Measurements from ENCODE around the gene HCRT.
A peak's percentile ranks its signal among the peaks of the same experiment; 100 is the strongest.

The HCRT gene

DNA sequence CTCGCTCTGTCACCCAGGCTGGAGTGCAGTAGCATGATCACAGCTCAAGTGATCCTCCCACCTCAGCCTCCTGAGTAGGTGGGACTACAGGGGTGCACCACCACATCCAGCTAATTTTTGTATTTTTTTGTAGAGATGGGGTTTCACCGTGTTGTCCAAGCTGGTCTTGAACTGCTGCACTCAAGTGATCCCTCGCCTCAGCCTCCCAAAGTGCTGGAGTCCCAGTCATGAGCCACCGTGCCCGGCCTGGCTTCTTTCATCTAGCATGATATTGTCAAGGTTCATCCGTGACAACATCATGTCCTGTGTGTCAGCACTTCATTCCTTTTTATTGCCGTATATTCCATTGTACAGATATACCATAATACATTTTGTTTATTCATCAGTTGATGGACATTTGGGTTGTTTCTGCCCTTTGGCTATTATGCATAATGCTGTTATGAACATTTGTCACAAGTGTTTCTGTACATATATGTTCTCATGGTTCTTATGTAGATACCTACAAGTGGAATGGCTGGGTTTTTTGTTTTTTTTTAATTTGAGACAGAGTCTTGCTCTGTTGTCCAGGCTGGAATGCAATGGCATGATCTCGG lies 12.4 kb upstream of the HCRT start:
- TF ChIP-seq, protein P1, sequence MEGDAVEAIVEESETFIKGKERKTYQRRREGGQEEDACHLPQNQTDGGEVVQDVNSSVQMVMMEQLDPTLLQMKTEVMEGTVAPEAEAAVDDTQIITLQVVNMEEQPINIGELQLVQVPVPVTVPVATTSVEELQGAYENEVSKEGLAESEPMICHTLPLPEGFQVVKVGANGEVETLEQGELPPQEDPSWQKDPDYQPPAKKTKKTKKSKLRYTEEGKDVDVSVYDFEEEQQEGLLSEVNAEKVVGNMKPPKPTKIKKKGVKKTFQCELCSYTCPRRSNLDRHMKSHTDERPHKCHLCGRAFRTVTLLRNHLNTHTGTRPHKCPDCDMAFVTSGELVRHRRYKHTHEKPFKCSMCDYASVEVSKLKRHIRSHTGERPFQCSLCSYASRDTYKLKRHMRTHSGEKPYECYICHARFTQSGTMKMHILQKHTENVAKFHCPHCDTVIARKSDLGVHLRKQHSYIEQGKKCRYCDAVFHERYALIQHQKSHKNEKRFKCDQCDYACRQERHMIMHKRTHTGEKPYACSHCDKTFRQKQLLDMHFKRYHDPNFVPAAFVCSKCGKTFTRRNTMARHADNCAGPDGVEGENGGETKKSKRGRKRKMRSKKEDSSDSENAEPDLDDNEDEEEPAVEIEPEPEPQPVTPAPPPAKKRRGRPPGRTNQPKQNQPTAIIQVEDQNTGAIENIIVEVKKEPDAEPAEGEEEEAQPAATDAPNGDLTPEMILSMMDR (IDR thresholded peaks at IDR 0.05; ENCODE audit: insufficient read depth, low read depth, low read length, missing control alignments): no peak
- H3K4me3 ChIP-seq (ENCODE audit: low read depth, low read length): no peak overlapping the region
- DNase-seq (ENCODE audit: low read depth): no peak

DNA sequence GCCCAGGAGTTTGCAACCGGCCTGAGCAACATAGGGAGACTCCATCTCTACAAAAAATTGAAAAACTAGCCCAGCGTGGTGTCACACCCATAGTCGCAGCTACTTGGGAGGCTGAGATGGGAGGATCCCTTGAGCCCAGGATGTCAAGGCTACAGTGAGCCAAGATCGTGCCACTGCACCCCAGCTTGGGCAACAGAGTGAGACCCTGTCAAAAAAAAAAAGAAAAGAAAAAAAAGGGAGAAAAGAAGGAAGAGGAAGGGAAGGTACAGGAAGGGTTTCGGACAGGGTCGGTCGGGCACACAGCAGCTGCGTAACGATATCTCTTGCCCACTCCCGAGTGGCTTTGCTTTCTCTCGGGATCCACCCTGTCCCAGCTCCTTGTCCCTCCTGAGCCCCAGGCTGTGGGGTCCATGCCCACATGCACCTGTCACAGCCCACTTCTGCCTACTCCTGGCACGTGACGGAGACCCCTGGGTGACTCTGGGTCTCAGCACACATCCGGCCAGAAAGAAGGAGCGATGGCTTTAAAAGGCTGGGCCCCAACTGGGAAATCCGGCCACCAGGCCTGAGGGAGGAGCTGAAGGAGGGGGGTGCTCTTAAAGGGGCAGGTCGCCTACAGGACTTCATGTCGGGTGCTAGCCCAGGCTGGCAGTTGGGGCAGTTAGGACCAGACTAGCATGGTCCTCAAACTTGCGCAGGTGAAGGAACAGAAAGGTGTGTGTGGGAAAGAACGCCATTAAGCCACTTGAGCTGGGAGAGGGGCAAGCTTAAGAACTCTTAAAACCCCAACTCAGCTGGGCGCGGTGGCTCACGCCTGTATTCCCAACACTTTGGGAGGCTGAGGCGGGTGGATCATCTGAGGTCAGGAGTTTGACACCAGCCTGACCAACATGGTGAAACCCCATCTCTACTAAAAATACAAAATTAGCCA lies 9.0 kb upstream of the HCRT start, which contains the start of gene GHDC:
Gene GHDC (minus strand): TSS at position 526 of the 931 bp plus-strand sequence. CDS start 913 bp downstream, outside the sequence.
- TF ChIP-seq, protein P1 (IDR thresholded peaks at IDR 0.05; ENCODE audit: insufficient read depth, low read depth, low read length, missing control alignments): no peak
- peak within 1 kb of the TSS; percentile 100 for H3K4me3 ChIP-seq (ENCODE audit: low read depth, low read length)
- DNase-seq (ENCODE audit: low read depth): peak; percentile 91

DNA sequence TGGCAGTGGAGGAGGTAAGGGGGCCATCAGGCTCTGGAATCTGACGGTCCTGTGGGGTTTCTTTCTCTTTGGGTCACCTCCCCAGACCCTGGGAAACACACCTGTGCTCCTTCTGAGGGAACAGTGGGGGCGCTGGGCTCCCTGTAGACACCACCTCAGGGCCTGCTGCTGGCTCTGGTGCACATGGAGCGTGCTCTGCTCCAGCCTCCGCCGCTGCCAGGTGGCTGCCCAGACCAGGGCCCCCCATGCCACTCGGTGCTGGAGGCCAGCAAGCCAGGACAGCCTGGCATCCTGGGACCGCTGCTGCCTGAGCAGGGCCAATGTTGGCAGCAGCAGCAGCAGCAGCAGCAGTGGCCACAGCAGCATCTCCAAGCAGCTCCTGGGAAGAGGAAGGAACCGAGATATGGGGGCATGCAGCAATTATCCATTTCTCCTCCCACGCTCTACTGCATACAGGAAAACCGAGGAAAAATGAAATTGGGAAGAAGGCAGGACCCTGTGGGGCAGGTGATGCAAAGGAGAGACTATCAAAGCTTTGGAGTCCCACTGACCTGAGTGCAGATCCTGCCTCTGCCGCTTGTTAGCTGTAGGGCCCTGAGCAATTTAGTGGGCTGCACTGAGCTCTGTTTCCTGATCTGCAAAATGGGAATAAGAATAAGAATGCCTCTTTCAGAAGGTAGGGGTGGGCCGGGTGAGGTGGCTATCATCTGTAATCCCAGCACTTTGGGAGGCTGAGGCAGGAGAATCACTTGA lies 8.1 kb upstream of the HCRT start:
- H3K4me3 ChIP-seq (ENCODE audit: low read depth, low read length): peak overlapping the region; percentile 100
- TF ChIP-seq, protein P1 (IDR thresholded peaks at IDR 0.05; ENCODE audit: insufficient read depth, low read depth, low read length, missing control alignments): no peak
- DNase-seq (ENCODE audit: low read depth): no peak

DNA sequence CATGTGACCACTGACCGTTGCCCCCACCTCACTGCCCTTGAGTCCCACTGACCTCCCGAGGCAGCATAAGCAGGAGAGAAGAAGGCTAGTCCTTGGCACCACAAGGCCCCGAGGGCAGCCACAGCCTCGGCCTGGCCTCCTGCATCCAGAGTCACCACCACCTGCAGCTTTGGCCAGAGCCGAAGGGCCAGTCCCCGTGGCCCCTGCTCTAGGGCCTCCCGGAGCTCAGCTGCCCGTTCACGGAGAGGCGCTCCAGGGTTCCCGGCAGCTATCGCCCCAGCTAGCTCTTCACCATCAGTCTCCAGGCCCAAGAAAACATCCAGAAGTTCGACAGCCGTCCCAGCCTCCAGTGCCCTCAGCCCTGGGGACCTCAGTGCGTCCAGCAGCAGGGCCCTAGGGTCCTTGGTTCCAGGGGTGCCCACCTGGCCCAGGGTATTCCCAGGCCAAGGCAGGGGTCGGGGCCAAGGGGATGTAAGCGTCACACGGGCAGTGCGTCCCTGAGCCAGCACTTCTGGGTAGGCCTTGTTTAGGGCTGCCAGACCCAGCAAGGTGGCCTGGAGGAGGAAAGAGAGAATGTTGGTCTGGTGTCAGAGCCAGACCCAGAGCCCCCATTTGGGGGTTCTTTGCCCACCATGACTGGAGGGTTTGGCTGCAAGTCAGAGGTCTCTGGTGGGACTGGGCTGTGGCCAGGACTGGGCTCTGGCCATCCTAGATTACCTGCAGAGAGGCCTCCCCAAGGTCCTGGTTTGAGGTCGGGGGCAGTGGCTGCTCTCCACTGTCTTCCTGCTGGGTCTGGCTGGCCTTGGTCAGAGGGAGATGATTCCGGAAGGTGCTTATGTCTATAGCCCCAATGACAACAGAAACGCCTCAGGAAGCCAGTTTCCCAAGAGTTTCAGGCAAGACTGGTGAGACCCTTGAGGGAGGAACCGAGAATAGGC lies 7.2 kb upstream of the HCRT start:
- TF ChIP-seq, protein P1 (IDR thresholded peaks at IDR 0.05; ENCODE audit: insufficient read depth, low read depth, low read length, missing control alignments): no peak
- no peak overlapping the region for H3K4me3 ChIP-seq (ENCODE audit: low read depth, low read length)
- DNase-seq (ENCODE audit: low read depth): no peak

DNA sequence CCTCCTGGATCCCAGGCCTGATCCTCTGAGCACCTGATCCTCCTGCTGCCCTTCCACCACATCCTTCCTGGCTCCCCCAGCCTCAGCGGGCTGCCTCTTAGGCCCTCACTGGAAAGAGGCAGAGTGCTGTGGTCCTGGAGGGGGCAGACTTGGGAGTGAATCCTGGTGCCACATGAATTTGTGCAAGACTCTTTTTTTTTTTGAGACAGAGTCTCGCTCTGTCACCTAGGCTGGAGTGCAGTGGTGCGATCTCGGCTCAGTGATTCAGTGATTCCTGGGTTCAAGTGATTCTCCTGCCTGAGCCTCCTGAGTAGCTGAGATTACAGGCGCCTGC lies 6.0 kb upstream of the HCRT start:
- DNase-seq (ENCODE audit: low read depth): no peak
- TF ChIP-seq, protein P1 (IDR thresholded peaks at IDR 0.05; ENCODE audit: insufficient read depth, low read depth, low read length, missing control alignments): no peak
- H3K4me3 ChIP-seq (ENCODE audit: low read depth, low read length): no peak overlapping the region

All from GM12865 (cell line).